ENCODE results near the gene BRSK2. TPM values are rescaled to one million over a fixed set of nuclear protein-coding genes. Genes with fewer than 3 reads are reported as not detected.
"Not testable (repeated sequence)": the region's sequence is repeated elsewhere in the genome, so short reads cannot be mapped to it uniquely, and the experiment has no call there.

The BRSK2 gene
- polyA plus RNA-seq, 1 experiment = 0.28 TPM

DNA sequence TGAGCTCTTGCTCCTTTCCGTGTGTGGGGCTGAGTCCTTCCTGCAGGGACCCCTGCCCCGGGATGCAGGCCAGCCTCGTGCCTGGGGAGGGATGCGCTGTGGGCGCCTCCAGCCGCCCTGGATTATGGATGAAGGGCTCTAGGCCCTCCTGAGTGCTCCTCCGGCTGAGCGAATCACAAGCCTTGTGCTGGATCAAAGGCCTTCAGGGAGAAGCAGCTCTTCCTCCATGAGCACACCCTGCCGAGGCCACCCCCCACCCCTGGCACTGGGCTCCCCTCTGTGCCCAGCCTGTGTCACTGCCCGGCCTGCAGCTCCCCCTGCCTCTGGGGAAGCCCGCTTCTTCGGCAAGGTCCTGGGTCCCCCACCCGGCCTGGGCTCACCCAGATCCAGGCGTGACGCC lies 43.8 kb downstream of the BRSK2 start:
- no peak for TF ChIP-seq CTCF (IDR thresholded peaks at IDR 0.05; ENCODE audit: insufficient read depth, low read depth, low read length)
- ChIA-PET POLR2A (no interaction called here), CTCF (no interaction called here)
- no peak for DNase-seq (ENCODE audit: low read depth)
- Histone ChIP-seq H3K36me3 (ENCODE audit: control insufficient read depth, insufficient read depth, low read length) (no peaks in the 10 kb centered on the region), H3K4me3 (ENCODE audit: low read depth, low read length) (no peak overlapping the region), H3K27me3 (ENCODE audit: control insufficient read depth, insufficient read depth, low read length) (no peaks in the 10 kb centered on the region)

DNA sequence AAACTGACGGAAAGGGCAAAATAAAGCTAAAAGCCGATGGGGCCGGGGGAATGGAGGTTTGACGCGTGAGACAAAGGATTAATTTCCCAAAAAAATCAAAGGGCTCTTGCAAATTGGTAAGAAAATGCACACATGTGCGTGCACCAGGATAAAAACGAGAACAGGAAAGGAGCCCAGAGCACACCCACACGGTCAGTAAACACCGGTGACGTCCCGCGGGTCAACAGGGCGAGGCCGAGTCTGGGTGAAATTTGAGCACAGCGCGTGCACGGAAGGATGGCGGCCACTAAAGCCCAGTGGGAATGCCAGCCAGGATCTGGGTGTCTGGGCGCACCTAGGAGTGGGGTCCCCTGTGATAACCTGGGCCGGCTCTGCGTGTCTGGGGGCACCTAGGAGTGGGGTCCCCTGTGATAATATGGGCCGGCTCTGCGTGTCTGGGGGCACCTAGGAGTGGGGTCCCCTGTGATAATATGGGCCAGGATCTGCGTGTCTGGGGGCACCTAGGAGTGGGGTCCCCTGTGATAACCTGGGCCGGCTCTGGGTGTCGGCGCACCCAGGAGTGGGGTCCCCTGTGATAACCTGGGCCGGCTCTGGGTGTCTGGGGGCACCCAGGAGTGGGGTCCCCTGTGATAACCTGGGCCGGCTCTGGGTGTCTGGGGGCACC lies 44.4 kb downstream of the BRSK2 start:
- TF ChIP-seq CTCF (IDR thresholded peaks at IDR 0.05; ENCODE audit: insufficient read depth, low read depth, low read length) = no peak
- H3K4me3 ChIP-seq (ENCODE audit: low read depth, low read length) = no peak overlapping the region
- CTCF ChIA-PET = no interaction called here
- DNase-seq (ENCODE audit: low read depth) = no peak
- H3K27me3 ChIP-seq (ENCODE audit: control insufficient read depth, insufficient read depth, low read length) = no peaks in the 10 kb centered on the region
- no peaks in the 10 kb centered on the region for H3K36me3 ChIP-seq (ENCODE audit: control insufficient read depth, insufficient read depth, low read length)
- POLR2A ChIA-PET = no interaction called here

- POLR2A ChIA-PET; H3K4me3 ChIP-seq (ENCODE audit: low read depth, low read length); DNase-seq (ENCODE audit: low read depth); H3K27me3 ChIP-seq (ENCODE audit: control insufficient read depth, insufficient read depth, low read length); H3K36me3 ChIP-seq (ENCODE audit: control insufficient read depth, insufficient read depth, low read length); CTCF ChIA-PET: not testable (repeated sequence)
Measured at GRCh38 chr11:1435479-1435819, 45.7 kb downstream of the BRSK2 start.

- no peaks in the 10 kb centered on the region for H3K36me3 ChIP-seq (ENCODE audit: control insufficient read depth, insufficient read depth, low read length)
- DNase-seq (ENCODE audit: low read depth) = no peak
- POLR2A ChIA-PET = no interaction called here
- H3K4me3 ChIP-seq (ENCODE audit: low read depth, low read length) = no peak overlapping the region
- CTCF ChIA-PET = no interaction called here
- no peaks in the 10 kb centered on the region for H3K27me3 ChIP-seq (ENCODE audit: control insufficient read depth, insufficient read depth, low read length)
- no peak for TF ChIP-seq CTCF (IDR thresholded peaks at IDR 0.05; ENCODE audit: insufficient read depth, low read depth, low read length)
Measured at GRCh38 chr11:1435820-1436467, 46.2 kb downstream of the BRSK2 start.

DNA sequence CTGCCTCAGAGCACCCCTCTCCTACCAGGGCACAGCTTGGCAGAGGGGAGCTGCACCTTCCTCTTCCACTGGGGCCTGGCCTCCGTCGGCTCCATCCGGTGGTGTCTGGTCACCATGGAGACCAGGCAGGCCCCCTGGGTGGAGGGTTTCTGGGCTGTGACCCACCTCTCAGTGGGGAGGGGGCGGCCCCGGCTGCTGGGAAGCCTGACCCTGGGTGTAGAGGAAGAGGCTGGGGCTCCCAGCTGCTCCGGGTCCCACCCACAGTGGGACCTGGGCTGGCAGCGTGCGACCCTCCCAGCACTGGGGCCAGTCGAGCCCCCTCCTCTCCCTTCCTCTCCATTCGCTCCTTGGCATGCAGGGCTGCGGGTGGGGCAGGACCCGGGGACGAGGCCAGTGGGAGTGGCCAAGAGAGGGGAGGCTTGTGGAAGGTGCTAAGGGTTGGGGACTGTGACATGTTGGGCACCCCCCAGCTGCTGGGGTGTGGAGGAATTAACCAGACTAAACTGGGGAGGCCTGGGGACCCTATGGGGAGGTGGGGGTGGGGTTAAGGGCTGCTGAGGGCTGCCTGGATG lies 46.8 kb downstream of the BRSK2 start:
- ChIA-PET POLR2A (no interaction called here), CTCF (no interaction called here)
- Histone ChIP-seq H3K4me3 (ENCODE audit: low read depth, low read length) (no peak overlapping the region), H3K36me3 (ENCODE audit: control insufficient read depth, insufficient read depth, low read length) (no peaks in the 10 kb centered on the region), H3K27me3 (ENCODE audit: control insufficient read depth, insufficient read depth, low read length) (no peaks in the 10 kb centered on the region)
- TF ChIP-seq CTCF (IDR thresholded peaks at IDR 0.05; ENCODE audit: insufficient read depth, low read depth, low read length) = no peak
- DNase-seq (ENCODE audit: low read depth) = no peak

DNA sequence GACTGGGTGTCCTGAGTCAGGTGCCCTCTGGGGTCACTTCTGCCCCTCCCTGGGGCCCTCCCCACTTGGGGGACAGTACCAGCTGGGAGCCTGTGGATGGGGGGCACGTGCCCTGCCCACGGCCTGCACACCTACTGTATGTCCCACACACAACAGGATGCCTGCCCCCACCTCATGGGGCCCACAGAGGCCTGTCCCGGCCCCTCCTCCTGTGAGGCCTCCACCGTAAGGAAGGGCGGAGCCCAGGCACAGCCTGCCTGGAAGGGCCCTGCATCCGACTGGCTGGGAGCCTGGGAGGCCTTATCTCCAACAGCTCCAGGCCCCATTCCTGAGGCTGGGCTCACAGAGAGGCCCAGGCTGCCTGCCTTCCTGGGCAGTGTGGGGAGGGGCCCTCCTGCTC lies 47.8 kb downstream of the BRSK2 start:
- H3K27me3 ChIP-seq (ENCODE audit: control insufficient read depth, insufficient read depth, low read length) = no peaks in the 10 kb centered on the region
- TF ChIP-seq CTCF (IDR thresholded peaks at IDR 0.05; ENCODE audit: insufficient read depth, low read depth, low read length) = no peak
- ChIA-PET POLR2A (no interaction called here), CTCF (no interaction called here)
- H3K4me3 ChIP-seq (ENCODE audit: low read depth, low read length) = no peak overlapping the region
- no peak for DNase-seq (ENCODE audit: low read depth)
- H3K36me3 ChIP-seq (ENCODE audit: control insufficient read depth, insufficient read depth, low read length) = no peaks in the 10 kb centered on the region
